Germinal center (tissue), 1 donor: ENCODE data around the gene CAPN11.

Source experiments
- DNase-seq: peaks from one replicate; pipeline ENCODE4 v3.0.0; 2012; ENCODE audit warnings: mixed read lengths, low spot score

CAPN11 gene

DNA sequence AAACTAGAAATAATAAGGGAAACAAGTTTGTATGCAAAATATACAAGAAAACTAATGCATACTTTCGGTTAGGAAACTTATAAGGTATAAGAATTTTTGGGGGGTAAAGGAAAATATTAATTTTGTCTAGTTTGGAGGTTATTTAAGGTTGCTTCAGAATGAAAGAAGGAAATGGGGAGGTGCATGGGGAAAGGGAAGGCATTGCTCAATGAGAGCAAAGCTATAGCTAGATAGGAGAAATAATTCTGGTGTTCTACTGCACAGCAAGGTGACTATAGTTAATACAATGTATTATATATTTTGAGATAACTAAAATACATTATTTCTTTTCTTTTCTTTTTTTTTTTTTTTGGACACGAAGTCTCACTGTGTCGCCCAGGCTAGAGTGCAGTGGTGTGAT, 52.7 kb downstream of the CAPN11 start:
- DNase-seq, result no peak

GRCh38 chr6:44214307-44214706, 55.7 kb downstream of the CAPN11 start:
- DNase-seq, result no peak

DNA sequence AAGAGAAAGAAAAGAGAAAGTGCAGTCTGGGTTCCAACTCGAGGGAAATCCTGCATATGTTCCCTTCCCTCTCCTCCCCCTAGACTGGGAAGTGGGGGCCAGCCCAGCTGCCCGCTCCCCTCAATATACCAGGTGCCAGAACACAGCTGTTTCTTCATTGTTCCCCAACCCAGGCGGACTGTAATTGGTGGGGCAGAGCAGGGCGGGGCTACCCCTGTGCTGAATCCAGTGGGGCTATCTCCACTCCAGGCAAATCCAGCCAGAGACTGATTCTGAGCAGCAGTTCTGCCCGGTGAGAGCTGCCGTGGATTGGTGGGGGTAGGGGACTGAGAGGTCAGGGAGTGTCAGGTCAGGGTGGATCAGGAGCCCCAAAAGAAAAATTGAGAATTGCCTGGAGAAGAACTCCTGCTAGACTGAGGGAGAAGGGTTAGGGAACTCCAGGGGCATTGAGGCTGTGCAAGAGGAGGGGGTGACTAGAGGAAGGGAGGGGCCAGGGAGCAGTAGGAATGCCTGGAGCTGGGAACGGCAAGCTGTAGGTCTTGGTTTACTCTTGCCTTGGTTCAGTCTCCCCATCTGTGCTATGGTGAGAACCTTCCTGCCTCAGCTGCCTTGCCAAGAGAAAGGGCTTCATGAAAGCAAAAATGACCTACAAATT, 58.2 kb downstream of the CAPN11 start, which contains the start of gene MYMX:
Gene MYMX, plus strand, starts transcription at position 250 of the 655 bp plus-strand sequence. CDS start 546 bp downstream, outside the sequence.
- no peak for DNase-seq

GRCh38 chr6:44217332-44218143, 58.9 kb downstream of the CAPN11 start:
- DNase-seq, result no peak

- peak; percentile 55 for DNase-seq
Measured at GRCh38 chr6:44219053-44219814, 60.6 kb downstream of the CAPN11 start.

DNA sequence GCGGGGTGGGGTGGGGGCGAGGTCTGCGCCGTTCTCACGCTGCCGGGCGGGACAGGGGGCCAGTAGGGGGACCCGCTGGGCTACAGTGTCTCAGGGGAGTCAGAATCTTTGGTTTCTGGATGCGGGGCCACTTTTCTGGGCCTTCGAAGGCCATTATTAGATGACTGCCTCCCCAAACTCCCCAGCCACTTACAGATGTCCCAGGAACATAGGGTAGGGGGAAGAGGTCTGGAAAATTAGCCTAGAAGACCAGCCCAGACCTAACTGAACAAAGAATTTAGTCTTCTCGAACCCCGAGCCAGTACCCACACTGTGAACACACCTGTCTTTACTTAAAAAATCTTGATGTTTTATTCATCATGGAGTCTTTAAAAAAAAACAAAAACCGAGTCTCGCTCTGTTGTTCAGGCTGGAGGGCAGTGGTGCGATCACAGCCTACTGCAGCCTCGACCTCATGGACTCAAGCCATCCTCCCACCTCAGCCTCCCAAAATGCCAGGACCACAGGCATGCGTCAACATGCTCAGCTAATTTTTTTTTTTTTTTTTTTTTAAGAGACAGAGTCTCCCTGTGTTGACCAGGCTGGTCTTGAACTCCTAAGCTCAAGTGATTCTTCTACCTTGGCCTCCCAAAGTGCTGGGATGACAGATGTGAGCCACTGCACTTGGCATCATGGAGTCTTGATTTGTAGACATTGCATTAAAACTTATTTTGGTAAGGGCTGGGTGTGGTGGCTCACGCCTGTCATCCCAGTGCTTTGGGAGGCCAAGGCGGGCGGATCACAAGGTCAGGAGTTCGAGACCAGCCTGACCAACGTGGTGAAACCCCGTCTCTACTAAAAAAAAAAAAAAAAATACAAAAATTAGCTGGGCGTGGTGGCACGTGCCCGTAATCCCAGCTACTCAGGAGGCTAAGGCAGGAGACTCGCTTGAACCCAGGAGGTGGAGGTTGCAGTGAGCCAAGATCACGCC, 61.5 kb downstream of the CAPN11 start:
- DNase-seq, result no peak

DNA sequence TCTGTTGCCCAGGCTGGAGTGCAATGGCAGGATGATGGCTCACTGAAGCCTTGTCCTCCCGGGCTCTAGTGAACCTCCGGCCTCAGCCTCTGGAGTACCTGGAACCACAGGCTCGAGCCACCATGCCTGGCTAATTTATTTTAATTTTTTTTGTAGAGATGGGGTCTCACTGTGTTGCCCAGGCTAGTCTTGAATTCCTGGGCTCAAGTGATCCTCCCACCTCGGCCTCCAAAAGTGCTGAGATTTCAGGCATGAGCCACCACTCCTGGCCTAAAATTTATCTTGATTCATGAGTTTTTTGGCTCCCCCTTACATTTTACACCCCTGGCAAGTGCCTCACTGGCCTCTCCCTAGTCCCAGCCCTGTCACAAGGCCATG, 62.3 kb downstream of the CAPN11 start:
- no peak for DNase-seq

DNA sequence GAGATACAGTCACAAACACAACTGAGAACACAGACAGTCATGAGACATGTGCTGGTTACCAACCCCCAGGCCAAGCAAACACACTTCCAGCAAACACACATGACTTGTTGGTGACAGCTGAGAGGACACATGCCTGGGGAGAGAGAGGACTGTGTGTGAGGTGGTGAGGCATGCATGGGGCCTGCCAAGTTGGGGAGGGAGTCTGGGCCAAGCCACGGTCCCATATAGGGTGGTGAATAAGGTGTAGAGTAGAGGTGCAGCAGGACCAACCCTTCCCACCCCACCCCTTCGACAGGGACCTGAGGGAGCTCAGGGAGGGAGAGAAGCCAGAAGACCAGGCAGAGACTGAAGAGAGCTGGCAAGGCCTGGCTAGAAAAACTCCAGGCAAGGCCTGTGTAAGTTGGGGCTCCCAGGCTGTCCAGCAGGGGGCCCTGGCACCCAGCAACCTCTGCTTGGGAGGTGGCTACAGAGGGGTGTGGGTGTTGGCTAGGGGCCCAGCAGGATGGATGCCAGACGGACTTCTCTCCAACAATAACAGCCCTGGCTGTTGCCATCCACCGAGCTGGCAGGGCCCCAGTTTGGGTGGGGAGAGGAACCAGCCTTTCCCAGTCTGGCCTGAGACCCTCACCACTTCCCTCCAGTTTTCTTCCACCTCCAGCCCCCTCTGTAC, 62.8 kb downstream of the CAPN11 start:
- peak; percentile 77 for DNase-seq

GRCh38 chr6:44221961-44222335, 63.3 kb downstream of the CAPN11 start:
- DNase-seq, result no peak

DNA sequence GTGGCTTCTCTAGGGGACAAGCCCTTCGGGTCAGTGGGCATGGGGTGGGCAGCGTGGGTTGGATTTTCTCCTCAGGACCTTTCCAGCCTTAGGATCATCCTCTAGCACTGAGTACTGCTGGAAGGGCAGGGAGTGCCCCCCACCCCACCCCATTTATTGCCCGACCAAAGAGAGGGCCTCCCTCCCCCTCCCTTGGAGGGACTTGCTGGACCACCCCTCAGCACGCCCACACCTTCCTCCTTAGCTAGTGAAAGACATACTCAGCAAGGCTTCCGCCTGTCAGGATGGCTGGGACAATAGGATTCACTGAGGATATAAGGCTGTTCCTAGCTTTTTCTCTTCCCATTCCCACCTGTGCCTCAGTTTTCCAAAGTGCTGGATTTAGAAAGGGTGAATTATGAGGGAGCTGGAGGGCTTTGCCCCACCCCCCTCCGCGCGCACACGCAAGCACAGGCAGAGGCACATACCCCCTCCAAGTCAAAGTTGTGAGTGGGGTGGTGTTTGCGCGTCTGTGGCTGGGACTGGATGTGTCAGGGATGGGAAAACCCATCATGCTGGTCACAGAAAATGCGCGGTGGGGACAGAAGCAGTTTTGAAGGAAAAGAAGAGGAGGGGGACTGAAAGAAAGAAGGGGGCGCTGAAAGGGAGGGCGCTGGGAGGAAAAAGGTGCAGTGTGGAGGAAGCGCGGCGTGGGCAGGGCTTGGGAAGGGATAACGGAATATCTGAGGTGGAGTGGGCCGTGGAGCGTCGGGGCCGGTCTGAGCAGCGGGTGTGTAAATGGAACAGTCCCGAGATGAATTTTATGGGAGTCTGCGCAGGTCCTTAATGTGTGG, 64.1 kb downstream of the CAPN11 start:
- DNase-seq, result no peak

DNA sequence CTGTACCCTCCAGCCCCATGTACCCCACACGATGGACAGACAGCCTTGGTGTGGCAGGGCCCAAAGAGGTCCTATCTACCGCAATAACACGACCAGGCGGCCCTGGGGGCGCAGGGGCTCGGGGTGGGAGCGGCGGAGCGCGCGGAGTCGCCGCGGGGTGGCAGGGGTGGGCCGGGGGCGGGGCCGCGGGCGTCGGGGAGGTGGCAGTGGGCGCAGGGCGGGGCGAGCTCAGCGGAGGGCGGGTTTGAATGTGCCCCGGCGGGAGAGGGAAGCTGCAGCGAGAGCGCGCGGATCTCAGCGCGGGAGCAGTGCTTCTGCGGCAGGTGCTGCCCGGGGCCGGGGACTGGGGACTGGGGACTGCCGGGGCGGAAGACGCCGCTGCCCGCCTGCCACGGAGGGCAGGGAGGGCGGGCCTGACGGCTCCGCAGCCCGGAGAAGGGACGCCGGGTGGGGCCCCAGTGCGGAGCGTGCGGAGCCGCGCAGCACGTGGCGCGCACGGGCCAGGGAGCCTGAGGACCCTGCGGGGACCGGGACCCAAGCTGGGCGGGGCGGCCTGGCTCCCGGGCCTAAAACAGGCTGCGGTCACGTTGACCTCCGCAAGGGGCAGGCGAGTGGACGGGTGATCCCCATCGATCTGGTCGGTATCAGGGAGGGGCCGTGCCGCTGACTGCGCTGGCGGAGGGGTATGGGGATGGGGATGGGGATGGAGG, 64.9 kb downstream of the CAPN11 start, which contains the start of gene SLC29A1:
Gene SLC29A1, plus strand, starts transcription at position 277 of the 710 bp plus-strand sequence. CDS start 3,719 bp downstream, outside the sequence.
- DNase-seq, result peak; percentile 97

GRCh38 chr6:44224029-44224964, 65.7 kb downstream of the CAPN11 start:
- no peak for DNase-seq

DNA sequence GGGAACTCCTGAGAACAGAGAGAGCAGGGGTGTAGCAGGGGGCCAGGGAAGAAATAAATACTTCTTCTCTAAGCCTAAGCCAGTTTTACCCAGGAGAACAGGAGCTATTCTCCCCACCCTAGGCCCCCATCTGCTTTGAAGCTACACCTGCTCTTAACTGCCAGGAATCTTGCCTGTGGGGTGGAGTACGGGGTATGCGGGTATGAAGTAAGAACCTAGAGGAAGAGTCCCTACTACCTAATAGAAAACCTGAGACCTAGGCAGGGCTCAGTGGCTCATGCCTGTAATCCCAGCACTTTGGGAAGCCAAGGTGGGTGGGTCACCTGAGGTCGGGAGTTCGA, 66.3 kb downstream of the CAPN11 start:
- no peak for DNase-seq

GRCh38 chr6:44225579-44226325, 67.1 kb downstream of the CAPN11 start:
- DNase-seq, result no peak

DNA sequence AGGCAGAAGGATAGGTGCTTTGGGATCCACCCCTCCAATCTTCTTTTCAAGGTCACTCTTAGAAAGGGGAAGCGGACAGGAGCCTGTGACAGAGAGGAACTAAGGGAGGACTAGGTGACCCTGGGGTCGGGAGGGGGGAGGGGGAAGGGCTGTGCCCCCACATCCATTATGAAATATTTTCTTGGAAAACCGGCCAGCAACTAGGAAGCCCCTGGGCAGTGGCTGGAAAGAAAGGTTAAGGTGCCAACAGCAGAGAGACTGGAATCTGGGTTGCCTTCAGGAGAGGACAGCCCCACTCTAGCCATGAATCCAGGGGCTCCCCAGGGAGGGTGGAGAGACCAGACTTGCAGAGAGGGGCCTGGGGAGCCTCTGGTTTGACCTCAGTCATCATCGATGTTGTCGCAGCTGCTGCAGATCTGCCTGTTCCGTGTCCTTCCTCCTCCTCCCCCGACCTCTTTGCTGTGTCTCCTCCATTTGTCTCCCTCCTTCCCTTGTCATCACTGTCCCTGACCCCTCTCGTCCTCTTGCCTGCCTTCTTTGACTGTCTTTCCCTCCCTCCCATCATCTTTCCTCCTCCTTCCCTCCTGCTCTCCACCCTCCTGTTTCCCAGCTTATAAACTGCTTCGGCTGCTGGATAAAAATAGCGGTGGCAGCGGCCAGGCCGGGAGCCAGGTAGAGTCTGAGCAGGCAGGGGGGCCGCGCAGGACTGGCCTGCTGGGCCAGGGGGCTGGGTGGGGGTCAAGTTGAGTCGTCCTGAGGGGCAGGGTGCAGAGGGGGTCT, 67.9 kb downstream of the CAPN11 start:
- no peak for DNase-seq

- no peak for DNase-seq
Measured at GRCh38 chr6:44227148-44227793, 68.7 kb downstream of the CAPN11 start.
